ENCODE results near the gene MTHFD2L.

GRCh38 chr4:74127745-74128144 lies 30.2 kb upstream of the MTHFD2L start:
- TF ChIP-seq TAF1 (IDR thresholded peaks at IDR 0.05; ENCODE audit: borderline replicate concordance, low read depth, low read length) (no peak), POLR2A (IDR thresholded peaks at IDR 0.05; ENCODE audit: low read depth, low read length) (no peak)

Data from GM12892 (cell line).